Natural killer cell treated with Interleukin-12 subunit alpha and Interleukin-12 subunit beta and Interleukin-15 and Interleukin-18, amount 100 ng/mL, for 72 hours (primary cell): Measurements from ENCODE around the gene KLHL35. TPM values are rescaled to one million over a fixed set of nuclear protein-coding genes. Genes with fewer than 3 reads are reported as not detected.
A peak's percentile ranks its signal among the peaks of the same experiment; 100 is the strongest.
"Not testable (repeated sequence)": the region's sequence is repeated elsewhere in the genome, so short reads cannot be mapped to it uniquely, and the experiment has no call there.

Experiments
- ATAC-seq, 2 donors: fragments of 150-1000 bp; cut with Tn5 transposase in 1 of 2; sonication (Bioruptor Pico), chemical (Tn5 transposase) in 1 of 2; 2 replicates each; pipeline ENCODE4 v1.10.0; 2021
- DNase-seq: peaks from one replicate; pipeline ENCODE4 v3.0.0; 2022; ENCODE audit warnings: low spot score
- H3K27ac Mint-ChIP-seq, 2 donors: 1 replicate in 1 of 2; 2 replicates in 1 of 2; pipeline ENCODE4 v1.8.0; 2022; ENCODE audit warnings: mixed read lengths in 2 of 2, mild to moderate bottlenecking in 1 of 2, moderate library complexity in 1 of 2
- H3K27me3 Mint-ChIP-seq, 2 donors: 1 replicate in 1 of 2; 2 replicates in 1 of 2; pipeline ENCODE4 v1.8.0; 2022; ENCODE audit warnings: mixed read lengths in 2 of 2
- H3K36me3 Mint-ChIP-seq: one replicate; pipeline ENCODE4 v1.8.0; 2022; ENCODE audit warnings: mixed read lengths
- H3K4me1 Mint-ChIP-seq, 2 donors: 1 replicate in 1 of 2; 2 replicates in 1 of 2; pipeline ENCODE4 v1.8.0; 2022; ENCODE audit warnings: low read depth in 2 of 2, mixed read lengths in 2 of 2, mild to moderate bottlenecking in 1 of 2
- H3K4me3 Mint-ChIP-seq: one replicate; pipeline ENCODE4 v1.8.0; 2022; ENCODE audit warnings: mixed read lengths
- H3K9me3 Mint-ChIP-seq: 2 replicates; pipeline ENCODE4 v1.8.0; 2022; ENCODE audit warnings: mixed read lengths
- total RNA-seq, 2 donors: library from RNA; stranded (reverse); gene quantifications; one replicate each; pipeline ENCODE4 v1.2.3, GENCODE V29; 2022

KLHL35 gene
- total RNA-seq, 2 donors from 2014 or later, result 0.62 to 1.5 TPM

DNA sequence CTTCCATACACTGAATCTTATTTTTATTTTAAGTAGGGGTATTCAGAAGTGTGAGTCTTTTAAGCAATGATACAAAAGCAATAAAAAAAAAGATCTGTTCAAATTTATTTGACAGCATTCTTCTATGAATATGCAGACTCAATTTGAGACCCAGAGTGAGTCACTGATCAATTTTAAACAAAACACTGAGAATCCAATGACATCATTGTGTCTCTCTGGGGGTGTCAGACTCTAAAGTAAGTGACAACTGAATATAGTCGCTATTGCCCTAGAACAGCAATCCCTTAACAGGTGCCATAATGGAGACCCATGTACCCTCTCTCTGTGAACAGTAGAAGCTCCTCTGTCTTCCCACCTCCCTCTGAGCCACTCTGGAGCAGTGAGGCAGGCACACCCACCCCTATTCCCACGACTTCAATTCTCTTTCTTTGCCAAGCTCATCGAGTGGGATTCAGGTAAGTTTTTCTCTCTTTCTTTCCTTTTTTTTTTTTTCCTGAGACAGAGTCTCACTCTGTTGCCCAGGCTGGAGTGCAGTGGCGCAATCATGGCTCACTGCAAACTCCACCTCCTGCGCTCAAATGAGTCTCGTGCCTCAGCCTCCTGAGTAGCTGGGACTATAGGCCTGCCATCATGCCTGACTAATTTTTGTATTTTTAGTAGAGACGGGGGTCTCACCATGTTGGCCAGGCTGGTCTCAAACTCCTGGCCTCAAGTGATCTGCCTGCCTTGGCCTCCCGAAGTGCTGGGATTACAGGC, 38.7 kb downstream of the KLHL35 start:
- Mint-ChIP-seq H3K27ac (no peak overlapping the region), H3K4me1 (peaks cover 0 to 2% of the 10 kb centered on the region in 2 donors), H3K9me3 (no peaks in the 10 kb centered on the region), H3K4me3 (no peak overlapping the region), H3K36me3 (no peaks in the 10 kb centered on the region), H3K27me3 (peaks cover 3 to 9% of the 10 kb centered on the region in 2 donors)
- peak in 1 of 2 donors; percentile 48 for ATAC-seq
- DNase-seq, result no peak

GRCh38 chr11:75389925-75390324, 43.1 kb downstream of the KLHL35 start:
- Mint-ChIP-seq H3K27me3 (no peaks in the 10 kb centered on the region), H3K4me1 (no peaks in the 10 kb centered on the region), H3K36me3 (no peaks in the 10 kb centered on the region), H3K4me3 (no peak overlapping the region), H3K27ac (no peak overlapping the region), H3K9me3 (no peaks in the 10 kb centered on the region)
- no peak for DNase-seq
- no peak for ATAC-seq

GRCh38 chr11:75389276-75389605, 43.8 kb downstream of the KLHL35 start:
- Mint-ChIP-seq H3K27ac (no peak overlapping the region), H3K27me3 (no peaks in the 10 kb centered on the region), H3K9me3 (no peaks in the 10 kb centered on the region), H3K4me3 (no peak overlapping the region), H3K36me3 (no peaks in the 10 kb centered on the region), H3K4me1 (peaks cover 4 to 6% of the 10 kb centered on the region in 2 donors)
- DNase-seq (no peak), ATAC-seq (peak in 1 of 2 donors; percentile 73)

DNA sequence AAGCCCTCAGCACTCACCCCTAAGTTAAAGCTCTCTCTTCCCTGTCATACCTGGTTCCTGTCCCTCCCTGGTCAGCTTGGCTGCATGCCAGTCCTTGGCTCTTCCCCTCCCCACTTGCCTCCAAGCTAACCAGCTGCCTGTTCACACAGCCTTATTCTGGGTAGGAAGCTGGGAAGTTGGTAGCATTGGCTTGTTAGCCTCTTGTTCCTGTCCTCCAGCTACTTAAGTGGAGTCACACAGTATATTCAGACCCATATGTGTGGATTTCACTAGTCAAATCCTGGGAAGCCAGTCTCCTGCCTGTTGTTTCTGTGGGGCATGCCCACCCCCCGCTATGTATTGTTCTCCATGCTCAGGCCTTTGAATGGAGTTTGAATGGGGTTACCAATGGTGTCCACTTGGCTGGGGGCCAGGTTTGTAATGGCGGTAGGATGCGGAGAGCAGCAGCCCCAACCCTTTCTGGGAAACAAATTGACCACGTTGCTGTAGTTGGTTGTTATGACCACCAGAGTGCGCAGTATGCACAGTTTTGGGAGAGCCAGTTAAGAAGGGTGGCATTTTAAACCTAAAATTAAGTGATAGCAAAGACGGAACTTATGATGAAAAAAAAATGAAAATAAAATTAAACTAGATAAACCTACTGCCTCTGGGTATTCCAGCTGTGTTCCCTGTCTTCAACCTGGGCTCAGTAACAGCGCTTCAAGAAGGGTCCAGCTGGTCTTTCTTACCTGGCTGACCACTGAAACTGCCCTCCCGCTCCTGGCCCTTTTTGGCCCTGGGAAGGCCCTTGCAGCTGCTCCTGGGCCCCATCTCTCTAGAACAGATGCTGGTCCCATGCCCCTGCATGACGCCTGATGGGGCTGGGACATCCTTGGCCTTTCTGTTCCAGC, 44.4 kb downstream of the KLHL35 start:
- H3K27me3 Mint-ChIP-seq, result no peaks in the 10 kb centered on the region
- peak; percentile 82 to 85 for ATAC-seq
- no peak overlapping the region for H3K27ac Mint-ChIP-seq
- peak; percentile 72 for DNase-seq
- no peaks in the 10 kb centered on the region for H3K9me3 Mint-ChIP-seq
- H3K4me1 Mint-ChIP-seq, result peaks cover 11 to 12% of the 10 kb centered on the region in 2 donors
- no peak overlapping the region for H3K4me3 Mint-ChIP-seq
- no peaks in the 10 kb centered on the region for H3K36me3 Mint-ChIP-seq

DNA sequence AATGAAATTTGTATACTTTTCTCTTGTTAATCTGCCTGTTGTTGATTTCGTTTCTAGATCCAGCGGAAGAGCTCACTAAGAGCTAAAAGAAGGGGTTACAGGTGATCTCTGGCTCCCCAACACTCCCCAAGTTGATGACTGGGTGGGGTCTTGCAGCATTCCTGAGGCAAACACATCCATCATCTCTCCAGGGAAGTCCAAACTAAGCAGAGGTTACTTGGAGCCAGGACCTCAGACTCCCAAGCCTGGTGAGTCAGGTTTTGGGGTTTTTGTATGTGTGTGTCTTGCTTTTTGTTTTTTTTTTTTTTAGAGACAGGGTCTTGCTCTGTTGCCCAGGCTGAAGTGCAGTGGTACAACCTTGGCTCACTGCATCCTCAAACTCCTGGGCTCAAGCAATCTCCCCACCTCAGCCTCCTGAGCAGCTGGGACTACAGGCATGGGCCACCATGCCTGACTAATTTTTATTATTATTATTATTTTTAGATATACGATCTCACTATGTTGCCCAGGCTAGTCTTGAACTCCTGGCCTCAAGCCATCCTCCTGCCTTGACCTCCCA, 45.2 kb downstream of the KLHL35 start:
- no peak for ATAC-seq
- Mint-ChIP-seq H3K27ac (peak overlapping the region in 1 of 2 donors; percentile 9), H3K36me3 (no peaks in the 10 kb centered on the region), H3K4me1 (peaks cover 17 to 18% of the 10 kb centered on the region in 2 donors), H3K9me3 (no peaks in the 10 kb centered on the region), H3K27me3 (no peaks in the 10 kb centered on the region), H3K4me3 (no peak overlapping the region)
- no peak for DNase-seq

- ATAC-seq, result no peak
- no peak for DNase-seq
- Mint-ChIP-seq H3K27ac (peak overlapping the region in 1 of 2 donors; percentile 9), H3K4me3 (no peak overlapping the region), H3K4me1 (peaks cover 17 to 18% of the 10 kb centered on the region in 2 donors), H3K9me3 (no peaks in the 10 kb centered on the region), H3K36me3 (no peaks in the 10 kb centered on the region), H3K27me3 (no peaks in the 10 kb centered on the region)
Measured at GRCh38 chr11:75386942-75387630, 45.9 kb downstream of the KLHL35 start.

DNA sequence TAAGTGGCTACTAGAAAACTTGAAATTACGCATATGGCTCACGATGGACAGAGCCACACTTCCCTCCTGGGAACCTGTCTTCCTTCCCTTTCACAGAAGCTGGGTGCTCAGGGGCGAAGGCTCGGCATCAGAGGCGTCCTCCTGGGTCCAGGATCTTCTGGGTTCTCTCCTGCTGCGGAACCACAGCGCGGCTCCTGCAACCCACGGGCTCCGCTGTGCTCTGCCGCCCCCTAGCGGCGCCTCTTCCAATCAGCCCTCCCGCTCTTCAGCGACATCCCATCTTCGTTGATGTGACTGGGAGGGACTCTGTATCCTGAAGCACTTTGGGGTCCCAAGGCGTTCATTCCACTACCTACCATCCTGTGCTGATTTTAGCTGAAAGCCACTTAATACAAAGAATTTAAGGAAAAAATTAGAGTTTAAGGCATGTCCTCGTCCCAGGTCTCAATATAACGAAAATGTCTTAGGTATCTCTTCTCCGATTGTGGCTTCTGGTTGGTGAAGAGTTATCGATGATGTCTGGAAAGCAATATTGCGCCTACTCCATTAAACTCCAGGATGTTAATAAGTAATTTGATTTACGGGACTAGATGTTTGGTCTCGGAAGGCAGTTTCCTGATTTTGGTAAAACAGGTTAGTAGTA, 48.4 kb downstream of the KLHL35 start:
- H3K27me3 Mint-ChIP-seq, result no peaks in the 10 kb centered on the region
- no peaks in the 10 kb centered on the region for H3K9me3 Mint-ChIP-seq
- H3K27ac Mint-ChIP-seq, result peak overlapping the region; percentile 62 to 92
- peak overlapping the region; percentile 70 for H3K4me3 Mint-ChIP-seq
- no peaks in the 10 kb centered on the region for H3K36me3 Mint-ChIP-seq
- peaks cover 18 to 23% of the 10 kb centered on the region in 2 donors for H3K4me1 Mint-ChIP-seq
- DNase-seq, result peak; percentile 81
- ATAC-seq, result peak; percentile 73 to 85

DNA sequence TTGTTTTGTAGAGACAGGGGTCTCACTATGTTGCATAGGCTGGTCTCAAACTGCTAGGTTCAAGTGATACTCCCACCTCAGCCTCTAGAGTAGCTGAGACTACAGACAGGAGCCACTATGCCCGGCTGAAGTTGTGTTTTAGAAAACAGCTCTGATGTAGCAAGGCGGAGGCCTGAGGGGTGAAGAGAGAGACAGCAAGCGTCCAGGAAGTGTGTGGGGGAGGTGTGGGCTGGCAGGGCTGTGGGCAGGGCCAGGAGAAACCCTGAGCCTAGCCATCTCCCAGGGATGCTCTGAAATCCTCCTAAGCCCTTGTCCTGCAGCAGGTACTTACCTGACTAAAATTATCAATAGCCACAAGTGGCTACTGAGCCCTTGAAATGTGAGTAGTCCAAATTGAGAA, 49.8 kb downstream of the KLHL35 start:
- H3K27me3 Mint-ChIP-seq, result no peaks in the 10 kb centered on the region
- DNase-seq (peak; percentile 84), ATAC-seq (peak; percentile 91 to 93)
- peak overlapping the region; percentile 62 to 92 for H3K27ac Mint-ChIP-seq
- H3K4me3 Mint-ChIP-seq, result peak overlapping the region; percentile 70
- peaks cover 18 to 23% of the 10 kb centered on the region in 2 donors for H3K4me1 Mint-ChIP-seq
- H3K9me3 Mint-ChIP-seq, result no peaks in the 10 kb centered on the region
- no peaks in the 10 kb centered on the region for H3K36me3 Mint-ChIP-seq

- no peak overlapping the region for H3K4me3 Mint-ChIP-seq
- H3K27me3 Mint-ChIP-seq, result no peaks in the 10 kb centered on the region
- H3K36me3 Mint-ChIP-seq, result no peaks in the 10 kb centered on the region
- H3K9me3 Mint-ChIP-seq, result no peaks in the 10 kb centered on the region
- peak overlapping the region; percentile 13 to 49 for H3K27ac Mint-ChIP-seq
- no peak for DNase-seq
- ATAC-seq, result no peak
- H3K4me1 Mint-ChIP-seq, result peaks cover 18 to 23% of the 10 kb centered on the region in 2 donors
Measured at GRCh38 chr11:75380716-75381420, 52.1 kb downstream of the KLHL35 start.

DNA sequence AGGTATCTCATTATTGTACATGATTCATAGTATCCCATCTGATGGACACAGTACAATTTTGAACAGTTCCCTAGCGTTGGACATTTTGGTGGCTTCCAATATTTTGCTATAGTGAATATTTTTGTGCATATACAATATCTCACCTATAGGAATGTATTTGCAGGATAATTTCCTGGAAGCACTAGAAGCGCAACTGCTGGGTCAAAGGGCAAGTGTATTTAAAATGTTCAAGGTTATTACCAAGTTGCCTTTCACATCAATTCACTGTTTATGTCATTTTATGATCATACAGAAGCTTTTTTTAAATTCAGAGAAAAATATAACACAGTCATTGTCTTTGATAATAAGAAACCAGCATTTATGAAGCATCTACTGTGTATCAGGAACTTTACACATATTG, 52.8 kb downstream of the KLHL35 start:
- DNase-seq, result no peak
- Mint-ChIP-seq H3K4me1 (peaks cover 18 to 26% of the 10 kb centered on the region in 2 donors), H3K4me3 (no peak overlapping the region), H3K27me3 (no peaks in the 10 kb centered on the region), H3K27ac (peak overlapping the region; percentile 13 to 49), H3K36me3 (no peaks in the 10 kb centered on the region), H3K9me3 (no peaks in the 10 kb centered on the region)
- ATAC-seq, result no peak

GRCh38 chr11:75378776-75379175, 54.2 kb downstream of the KLHL35 start:
- not testable (repeated sequence) for H3K9me3 Mint-ChIP-seq, H3K4me3 Mint-ChIP-seq, DNase-seq, H3K36me3 Mint-ChIP-seq, H3K27ac Mint-ChIP-seq, ATAC-seq, H3K27me3 Mint-ChIP-seq
- H3K4me1 Mint-ChIP-seq, result peaks cover 7 to 17% of the 10 kb centered on the region in 2 donors

- no peaks in the 10 kb centered on the region for H3K36me3 Mint-ChIP-seq
- H3K27ac Mint-ChIP-seq, result peak overlapping the region in 1 of 2 donors; percentile 27
- H3K4me3 Mint-ChIP-seq, result no peak overlapping the region
- no peak for ATAC-seq
- peaks cover 6 to 19% of the 10 kb centered on the region in 2 donors for H3K4me1 Mint-ChIP-seq
- no peaks in the 10 kb centered on the region for H3K9me3 Mint-ChIP-seq
- no peak for DNase-seq
- H3K27me3 Mint-ChIP-seq, result no peaks in the 10 kb centered on the region
Measured at GRCh38 chr11:75376175-75376574, 56.8 kb downstream of the KLHL35 start.
